Measurements from ENCODE around the gene ALKBH8.

Gene ALKBH8

DNA sequence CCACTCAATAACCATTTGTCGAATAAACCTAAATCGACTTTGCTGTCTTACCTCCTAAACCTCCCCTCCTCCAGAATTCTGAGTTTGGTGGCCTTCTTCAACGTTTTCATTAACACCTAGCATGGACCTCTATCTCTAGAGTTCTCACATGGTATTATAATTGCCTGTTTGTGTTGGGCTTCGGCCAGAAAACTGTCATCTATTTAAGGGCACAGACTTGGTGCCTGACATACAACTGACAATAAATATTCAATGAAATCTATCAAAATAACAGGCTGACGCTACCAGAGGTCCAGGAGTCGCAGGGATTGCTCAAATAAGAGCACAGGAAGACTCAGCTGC, 687 bp downstream of the ALKBH8 start:
- TF ChIP-seq, protein P1, sequence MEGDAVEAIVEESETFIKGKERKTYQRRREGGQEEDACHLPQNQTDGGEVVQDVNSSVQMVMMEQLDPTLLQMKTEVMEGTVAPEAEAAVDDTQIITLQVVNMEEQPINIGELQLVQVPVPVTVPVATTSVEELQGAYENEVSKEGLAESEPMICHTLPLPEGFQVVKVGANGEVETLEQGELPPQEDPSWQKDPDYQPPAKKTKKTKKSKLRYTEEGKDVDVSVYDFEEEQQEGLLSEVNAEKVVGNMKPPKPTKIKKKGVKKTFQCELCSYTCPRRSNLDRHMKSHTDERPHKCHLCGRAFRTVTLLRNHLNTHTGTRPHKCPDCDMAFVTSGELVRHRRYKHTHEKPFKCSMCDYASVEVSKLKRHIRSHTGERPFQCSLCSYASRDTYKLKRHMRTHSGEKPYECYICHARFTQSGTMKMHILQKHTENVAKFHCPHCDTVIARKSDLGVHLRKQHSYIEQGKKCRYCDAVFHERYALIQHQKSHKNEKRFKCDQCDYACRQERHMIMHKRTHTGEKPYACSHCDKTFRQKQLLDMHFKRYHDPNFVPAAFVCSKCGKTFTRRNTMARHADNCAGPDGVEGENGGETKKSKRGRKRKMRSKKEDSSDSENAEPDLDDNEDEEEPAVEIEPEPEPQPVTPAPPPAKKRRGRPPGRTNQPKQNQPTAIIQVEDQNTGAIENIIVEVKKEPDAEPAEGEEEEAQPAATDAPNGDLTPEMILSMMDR (IDR thresholded peaks at IDR 0.05; ENCODE audit: control extremely low read depth, extremely low read depth, low read depth, missing control alignments): no peak
- no peak for DNase-seq (ENCODE audit: extremely low spot score)
- ChIA-PET CTCF (interaction anchor here (1.1 to 13.9 kb wide), 9 partner anchors 11 to 334 kb away, joined by 3 to 157 read pairs (median 27); no protein-coding TSS in a partner anchor), POLR2A (no interaction called here)

DNA sequence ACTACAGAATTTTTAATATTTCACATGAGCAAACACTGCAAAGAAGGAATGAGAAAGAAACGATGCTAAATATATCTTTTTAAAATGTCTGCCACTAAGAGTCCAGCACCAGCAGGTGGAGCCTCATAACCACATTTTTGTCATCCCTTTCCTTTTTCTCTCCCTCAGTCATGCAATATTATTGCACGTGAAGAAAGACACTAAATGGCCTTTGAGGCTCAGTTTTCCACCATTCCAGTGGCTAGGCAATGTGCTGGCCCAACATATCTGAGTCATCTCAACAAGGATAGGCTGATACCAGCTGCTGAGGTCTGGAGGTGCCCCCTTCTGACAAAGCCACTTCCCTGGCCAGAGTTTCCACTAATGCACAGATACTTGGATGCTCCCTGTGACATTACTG, 1.8 kb downstream of the ALKBH8 start:
- peak; percentile 33 for DNase-seq (ENCODE audit: extremely low spot score)
- ChIA-PET POLR2A (no interaction called here), CTCF (interaction anchor here (0.7 to 13.9 kb wide), 22 partner anchors 12 to 335 kb away, joined by 3 to 157 read pairs (median 4); partner anchors contain the start of gene CWF19L2)
- TF ChIP-seq, protein P1 (IDR thresholded peaks at IDR 0.05; ENCODE audit: control extremely low read depth, extremely low read depth, low read depth, missing control alignments): peak; percentile 67

- no peak for DNase-seq (ENCODE audit: extremely low spot score)
- ChIA-PET CTCF (interaction anchor here (0.6 to 13.9 kb wide), 26 partner anchors 9 to 312 kb away, joined by 3 to 157 read pairs (median 4); partner anchors contain the start of gene CWF19L2), POLR2A (no interaction called here)
- TF ChIP-seq, protein P1 (IDR thresholded peaks at IDR 0.05; ENCODE audit: control extremely low read depth, extremely low read depth, low read depth, missing control alignments): no peak
Measured at GRCh38 chr11:107562647-107563208, 2.8 kb downstream of the ALKBH8 start.

- TF ChIP-seq, protein P1 (IDR thresholded peaks at IDR 0.05; ENCODE audit: control extremely low read depth, extremely low read depth, low read depth, missing control alignments): no peak
- no peak for DNase-seq (ENCODE audit: extremely low spot score)
- POLR2A ChIA-PET: no interaction called here
- CTCF ChIA-PET: interaction anchor here (0.9 to 13.9 kb wide), 4 partner anchors 12 to 209 kb away, joined by 3 to 157 read pairs (median 46); no protein-coding TSS in a partner anchor
Measured at GRCh38 chr11:107561688-107562087, 3.8 kb downstream of the ALKBH8 start.

- ChIA-PET CTCF (interaction anchor here (0.9 to 10.8 kb wide), 9 partner anchors 8 to 221 kb away, joined by 3 to 157 read pairs (median 7); partner anchors contain the start of gene ALKBH8), POLR2A (no interaction called here)
- DNase-seq (ENCODE audit: extremely low spot score): no peak
- TF ChIP-seq, protein P1 (IDR thresholded peaks at IDR 0.05; ENCODE audit: control extremely low read depth, extremely low read depth, low read depth, missing control alignments): no peak
Measured at GRCh38 chr11:107550304-107550703, 15.2 kb downstream of the ALKBH8 start.

- ChIA-PET CTCF (interaction anchor here (0.9 to 10.8 kb wide), 14 partner anchors 8 to 327 kb away, joined by 3 to 157 read pairs (median 4); partner anchors contain the start of gene ALKBH8), POLR2A (no interaction called here)
- TF ChIP-seq, protein P1 (IDR thresholded peaks at IDR 0.05; ENCODE audit: control extremely low read depth, extremely low read depth, low read depth, missing control alignments): no peak
- DNase-seq (ENCODE audit: extremely low spot score): no peak
Measured at GRCh38 chr11:107549954-107550285, 15.6 kb downstream of the ALKBH8 start.
